Hematopoietic multipotent progenitor cell treated with erythropoietin and hydrocortisone succinate and interleukin-3 and kit ligand, for 4 days (in vitro differentiated cells): ENCODE measurements around the gene ACACA.
A peak's percentile ranks its signal among the peaks of the same experiment; 100 is the strongest.

ENCODE experiments used
- DNase-seq: peaks from one replicate; pipeline ENCODE4 v3.0.0-alpha.2; 2015

The ACACA gene

GRCh38 chr17:37220607-37220953 is 186.1 kb downstream of the ACACA start:
- DNase-seq = peak; percentile 71

DNA sequence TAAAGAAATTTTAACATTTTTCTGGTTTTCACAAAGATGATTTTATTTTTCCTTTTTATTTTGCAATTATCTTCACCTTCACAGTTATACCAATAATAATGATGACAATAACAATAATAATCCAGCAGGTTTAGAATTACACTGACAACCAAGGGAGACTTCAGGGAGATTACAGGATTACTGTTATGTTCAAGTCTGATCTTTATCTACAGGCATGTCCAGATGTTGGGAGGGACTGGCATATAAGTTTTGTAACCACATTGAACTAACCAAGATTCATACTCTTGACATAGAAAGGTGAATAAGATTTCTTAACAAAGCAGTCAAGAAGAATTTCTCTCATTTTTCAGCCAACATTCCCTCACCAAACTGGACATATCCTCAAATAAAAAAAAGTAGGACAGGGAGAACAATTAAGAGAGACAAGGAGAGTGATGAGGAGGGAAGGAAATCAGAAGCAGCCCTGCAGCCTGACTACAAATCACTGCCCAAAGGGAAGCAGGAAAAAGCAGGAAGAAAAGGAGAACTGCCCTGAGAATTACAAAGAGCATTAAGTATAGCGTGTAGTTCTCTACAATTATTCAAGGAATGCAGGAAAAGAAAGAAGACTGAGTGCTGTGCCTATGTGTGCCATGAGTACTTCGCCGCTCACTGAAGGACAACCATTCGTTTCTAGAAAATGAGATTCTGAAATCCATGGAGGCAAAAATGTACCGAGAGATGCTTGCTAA is 186.6 kb downstream of the ACACA start:
- no peak for DNase-seq

DNA sequence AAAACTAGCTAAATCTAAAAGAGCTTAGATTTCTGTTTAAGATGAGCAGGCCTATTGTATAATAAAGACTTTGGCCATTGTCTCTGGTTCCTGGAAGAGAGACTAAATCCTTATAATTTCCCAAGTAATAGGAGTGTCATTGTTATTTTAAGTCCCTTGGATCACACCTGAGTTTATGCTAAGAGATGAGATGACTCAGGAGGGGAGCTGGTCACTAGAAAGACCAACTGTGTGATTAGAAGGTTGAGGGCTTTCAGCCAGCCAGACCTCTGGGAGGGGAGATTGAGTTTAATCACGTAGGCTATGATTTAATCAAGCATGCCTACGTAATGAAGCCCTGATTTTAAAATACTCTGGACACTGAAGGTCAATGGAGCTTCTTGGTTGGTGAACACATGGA is 187.8 kb downstream of the ACACA start:
- no peak for DNase-seq

DNA sequence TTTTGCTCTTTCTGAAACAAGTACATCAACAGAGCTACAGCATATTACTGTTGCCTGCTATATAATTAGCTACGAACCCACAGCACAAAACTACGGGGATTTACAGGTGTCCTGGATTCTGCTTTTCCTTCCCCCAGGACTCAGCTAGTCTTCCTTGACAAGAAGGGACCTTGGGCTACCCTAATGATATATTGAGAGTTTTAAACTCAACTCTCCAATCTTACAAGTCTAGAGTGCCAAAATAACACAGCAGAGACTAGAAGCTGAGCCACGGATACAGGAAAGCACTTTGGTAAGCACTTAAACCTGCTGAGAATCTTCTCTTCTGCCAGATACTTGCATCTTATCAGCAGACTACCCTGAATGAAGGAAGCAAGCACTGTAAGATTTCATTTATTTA is 192.2 kb downstream of the ACACA start:
- no peak for DNase-seq

- DNase-seq = no peak
Observed at GRCh38 chr17:37213927-37214326, 192.7 kb downstream of the ACACA start.

GRCh38 chr17:37212179-37212578 is 194.5 kb downstream of the ACACA start:
- peak; percentile 72 for DNase-seq

DNA sequence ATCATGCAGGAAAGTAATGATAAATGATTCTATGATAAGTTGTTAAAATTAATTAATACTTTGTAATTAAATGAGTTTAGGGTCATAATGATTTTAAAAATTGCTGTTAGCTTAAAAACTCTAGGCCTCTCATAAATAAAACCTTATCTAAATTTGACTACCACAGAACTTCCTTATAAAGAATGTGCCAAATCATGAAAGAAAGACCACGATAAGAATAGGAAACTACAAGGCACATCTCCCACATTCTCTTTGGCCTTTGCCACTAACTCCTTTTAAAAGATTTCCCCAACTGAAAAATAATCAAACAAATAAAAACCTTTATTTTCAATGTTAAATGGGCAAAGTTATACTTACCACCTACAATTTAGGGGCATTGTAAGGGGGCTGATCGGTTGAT is 195.5 kb downstream of the ACACA start:
- peak; percentile 75 for DNase-seq

- no peak for DNase-seq
Observed at GRCh38 chr17:37207103-37207502, 199.5 kb downstream of the ACACA start.

DNA sequence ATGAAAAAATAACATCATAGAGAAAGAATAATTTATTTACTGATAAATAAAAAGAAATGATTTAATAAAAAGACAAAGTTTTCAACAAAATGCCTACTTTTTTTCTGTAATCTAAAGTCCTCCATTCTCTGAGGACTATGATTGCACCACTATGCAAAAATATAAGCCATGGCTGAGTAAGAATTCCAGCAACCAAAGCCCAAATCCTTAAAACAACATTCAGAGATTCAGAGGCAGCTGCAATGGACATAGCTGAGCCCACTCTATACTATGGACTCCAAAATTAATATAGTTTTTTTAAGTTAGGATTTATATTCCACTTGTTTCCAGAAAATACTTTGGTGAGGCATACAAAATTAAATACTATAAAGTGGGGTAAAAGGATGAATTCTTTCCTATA is 200.3 kb downstream of the ACACA start:
- DNase-seq = no peak

GRCh38 chr17:37200497-37200896 is 206.1 kb downstream of the ACACA start:
- DNase-seq = no peak

- DNase-seq = peak; percentile 49
Observed at GRCh38 chr17:37197336-37197735, 209.3 kb downstream of the ACACA start.

DNA sequence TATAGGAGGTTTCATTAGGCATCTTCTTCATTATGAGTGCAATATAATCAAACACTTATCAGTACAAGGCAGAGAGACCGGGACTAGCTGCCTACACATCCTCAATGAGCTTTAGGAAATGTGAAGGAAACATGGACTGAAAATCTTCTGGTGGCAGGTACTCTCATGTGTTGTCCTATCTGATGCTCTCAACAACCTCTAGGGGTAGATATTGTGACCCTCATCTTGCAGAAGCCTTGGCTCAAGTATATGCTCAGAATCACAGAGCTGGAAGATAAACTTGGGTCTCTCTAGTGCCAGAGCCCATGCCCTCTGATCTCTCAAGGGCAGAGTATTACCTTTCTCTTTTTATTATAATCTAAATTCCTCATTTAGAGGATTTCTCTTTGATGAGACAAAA is 212.4 kb downstream of the ACACA start:
- DNase-seq = peak; percentile 33

DNA sequence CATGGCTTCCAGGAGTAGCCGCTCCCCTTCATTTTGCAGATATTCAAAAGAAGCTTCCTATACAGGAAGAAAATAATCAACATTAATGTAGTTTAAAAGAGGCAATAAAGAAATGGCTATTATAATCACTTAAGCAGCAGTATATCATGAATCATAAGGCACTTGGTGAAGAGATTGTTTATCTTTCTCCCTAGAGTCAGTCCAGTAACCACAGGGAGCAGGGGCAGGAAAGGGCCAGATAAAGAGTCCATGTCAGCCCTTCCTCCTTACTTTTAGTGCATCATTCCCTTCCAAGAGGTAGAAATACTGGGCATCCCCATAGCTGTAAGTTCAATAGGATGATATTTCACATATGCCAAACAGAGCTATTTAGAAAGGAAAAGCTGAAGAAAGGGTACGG is 215.4 kb downstream of the ACACA start:
- no peak for DNase-seq

GRCh38 chr17:37190493-37190892 is 216.1 kb downstream of the ACACA start:
- DNase-seq = no peak

GRCh38 chr17:37188157-37188556 is 218.5 kb downstream of the ACACA start:
- DNase-seq = no peak

GRCh38 chr17:37187262-37187661 is 219.4 kb downstream of the ACACA start:
- no peak for DNase-seq

DNA sequence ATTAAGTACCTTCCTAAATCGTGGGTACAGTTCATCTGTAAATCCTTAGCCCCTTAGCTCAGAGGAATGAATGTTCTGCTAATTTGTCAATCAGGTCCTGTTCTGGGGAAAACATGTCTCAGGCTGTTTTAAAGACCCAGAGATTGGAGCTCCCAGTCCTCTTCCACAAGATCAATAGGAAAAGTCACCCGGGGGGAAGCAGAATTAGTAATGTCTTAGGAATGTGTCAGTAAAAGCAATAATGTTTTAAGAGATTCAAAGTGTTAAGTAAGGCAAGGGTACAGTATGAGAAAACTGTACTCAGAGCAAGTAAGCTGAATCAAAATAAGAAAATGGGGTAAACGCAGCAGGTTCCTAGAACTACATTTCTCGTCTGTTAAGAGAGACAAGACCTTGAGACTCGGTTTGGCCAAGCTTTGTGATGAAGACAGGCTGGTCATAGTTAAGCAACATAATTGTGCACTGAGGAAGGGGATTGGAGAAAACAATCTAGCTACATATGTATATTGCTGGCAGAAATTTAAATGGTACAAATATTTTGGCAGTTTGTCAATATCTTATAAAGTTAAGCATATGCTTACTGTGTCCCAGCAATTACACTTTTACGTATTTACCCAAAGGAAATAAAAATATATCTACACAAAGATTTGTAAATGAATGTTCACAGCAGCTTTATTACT is 223.7 kb downstream of the ACACA start:
- no peak for DNase-seq

DNA sequence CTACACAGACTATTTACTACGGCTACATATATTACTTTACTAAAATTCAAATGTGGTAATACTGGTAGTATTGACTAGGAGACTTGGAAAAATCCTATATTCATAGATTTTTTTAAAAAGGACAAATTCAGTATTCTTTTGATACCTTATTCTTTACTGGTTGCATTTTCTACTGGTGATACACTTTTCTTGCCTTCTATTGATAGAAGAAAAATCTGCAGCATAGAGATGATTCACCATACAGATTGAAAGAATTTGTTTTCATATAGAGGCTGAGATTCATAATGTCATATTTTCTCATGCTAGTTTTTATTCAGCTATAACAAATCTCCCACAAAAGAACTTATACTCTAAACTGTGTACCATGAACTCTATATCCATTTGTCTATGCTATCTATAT is 226.3 kb downstream of the ACACA start:
- DNase-seq = no peak

- DNase-seq = no peak
Observed at GRCh38 chr17:37179893-37180292, 226.7 kb downstream of the ACACA start.

DNA sequence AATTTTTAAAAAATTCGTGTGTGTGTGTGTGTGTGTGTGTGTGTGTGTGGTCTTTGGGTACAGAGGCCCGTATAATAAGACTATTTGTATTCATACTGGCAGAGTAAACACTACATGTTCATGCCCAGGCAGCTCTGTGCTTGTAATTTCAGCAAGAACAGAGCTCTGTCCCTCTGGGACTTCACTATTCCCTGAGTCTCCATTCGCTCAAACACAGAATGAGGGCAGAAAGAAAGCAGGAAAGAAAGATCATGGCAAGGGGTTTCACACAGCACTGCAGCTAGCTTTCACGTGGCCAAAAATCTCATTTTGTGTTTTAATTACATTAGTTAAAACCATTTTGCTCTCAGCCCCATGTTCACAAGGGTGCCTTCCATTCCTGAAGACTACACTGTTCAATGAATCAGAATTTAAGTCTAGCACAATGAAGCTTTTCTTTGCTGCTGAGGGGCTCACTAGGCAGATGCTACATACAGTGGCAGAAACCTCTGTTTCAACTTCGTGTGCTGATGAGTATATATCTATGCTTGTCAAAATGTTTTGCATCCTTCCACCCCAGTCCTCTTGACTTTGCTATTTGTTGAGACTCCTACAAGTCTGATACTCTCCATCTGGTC is 229.3 kb downstream of the ACACA start:
- no peak for DNase-seq

GRCh38 chr17:37176723-37177122 is 229.9 kb downstream of the ACACA start:
- no peak for DNase-seq

DNA sequence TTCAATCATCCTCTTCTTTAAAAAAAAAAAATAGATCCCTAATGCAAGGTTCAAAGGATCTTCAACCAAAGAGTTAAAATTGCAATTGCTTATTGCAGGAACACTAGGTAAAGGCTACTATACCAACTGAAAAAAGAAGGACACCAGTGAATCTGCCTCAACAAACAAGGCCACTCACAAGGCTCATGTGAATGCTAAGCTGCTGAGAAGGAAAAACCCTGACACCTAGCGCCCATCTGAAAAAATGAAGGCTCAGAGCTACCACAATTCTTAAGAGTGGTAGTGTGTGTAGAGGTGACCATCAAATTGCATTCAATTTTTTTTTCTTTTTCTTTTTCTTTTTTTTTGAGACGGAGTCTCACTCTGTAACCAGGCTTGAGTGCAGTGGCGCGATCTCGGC is 232.4 kb downstream of the ACACA start:
- peak; percentile 44 for DNase-seq

DNA sequence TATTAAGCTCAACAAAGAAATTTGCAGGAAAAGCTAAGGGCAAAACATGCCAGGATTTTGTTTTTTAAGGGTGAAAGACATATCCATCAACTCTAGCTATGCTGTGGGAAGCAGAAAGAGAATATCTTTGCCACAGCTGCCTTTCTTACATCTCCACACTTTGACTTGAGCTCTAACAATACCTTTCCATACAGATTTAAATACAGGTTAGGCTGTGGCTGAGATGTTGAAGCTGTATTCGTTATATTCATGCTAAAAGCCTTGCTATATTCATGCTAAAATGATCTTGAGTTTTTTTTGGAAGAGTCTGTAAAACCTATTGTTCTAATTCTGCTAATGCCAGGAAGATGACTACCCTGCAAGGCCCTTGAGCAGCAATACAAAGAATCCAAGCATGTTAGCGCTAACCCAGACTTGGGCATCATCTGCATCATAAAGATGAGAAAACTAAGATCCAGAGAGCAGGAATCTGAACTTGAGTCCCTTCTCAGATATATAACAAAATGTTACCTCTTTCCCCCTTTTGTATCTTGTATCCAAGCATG is 235.7 kb downstream of the ACACA start:
- DNase-seq = no peak

DNA sequence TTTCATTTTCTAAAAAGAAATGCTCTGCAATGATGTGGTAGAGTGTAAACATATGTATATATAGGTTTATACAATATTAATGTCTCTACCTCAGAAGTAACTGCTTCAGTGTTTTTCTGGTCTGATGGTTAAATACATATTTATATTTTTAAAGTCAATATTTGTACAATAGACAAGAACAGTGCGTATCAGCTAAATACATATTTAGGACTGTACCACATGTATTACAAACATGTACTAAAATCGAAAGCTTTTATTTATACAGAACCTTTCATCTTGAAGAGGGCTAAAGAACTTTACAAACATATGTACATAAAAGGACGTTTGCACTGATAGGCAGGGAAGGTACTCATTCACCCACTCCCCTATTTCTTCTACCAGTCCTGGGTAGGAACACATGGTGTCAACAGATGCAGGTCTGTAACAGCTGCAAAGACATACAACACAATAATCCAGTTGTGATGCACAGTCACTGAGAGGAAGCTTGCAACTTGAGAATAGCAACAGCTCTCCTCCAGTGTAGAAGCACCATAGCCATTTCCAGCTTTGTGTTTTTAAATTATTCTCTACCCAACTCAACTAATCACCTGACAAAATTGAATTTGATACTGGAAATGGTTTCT is 237.8 kb downstream of the ACACA start:
- no peak for DNase-seq
